HG03575 (cell line): ENCODE data around the gene EPB41L2.

Source experiments
- ATAC-seq: cut with Tn5 transposase; IDR thresholded peaks from one replicate; pipeline ENCODE4 v1.9.1; 2021; ENCODE audit not compliant: unreplicated experiment, insufficient number of reproducible peaks, low FRiP score; ENCODE audit errors: extremely low read depth

The EPB41L2 gene

DNA sequence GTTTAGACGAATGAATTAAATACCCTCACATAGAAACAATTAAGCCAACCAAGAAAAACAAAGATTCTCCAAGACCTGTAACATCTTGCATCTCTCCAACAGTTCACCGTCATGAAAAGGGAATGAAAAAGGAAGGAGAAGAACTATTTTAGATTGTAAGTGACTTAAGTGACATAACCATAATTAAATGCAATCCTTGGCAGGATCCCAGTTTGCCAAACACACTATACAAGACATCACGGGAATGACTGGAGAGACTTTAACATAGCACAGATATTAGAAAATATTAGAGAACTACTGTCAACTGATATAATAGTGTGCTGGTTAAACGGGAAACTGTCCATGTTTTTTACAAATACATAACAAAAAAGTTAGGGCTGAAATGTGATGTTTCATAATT, 22.2 kb downstream of the EPB41L2 start:
- no peak for ATAC-seq

DNA sequence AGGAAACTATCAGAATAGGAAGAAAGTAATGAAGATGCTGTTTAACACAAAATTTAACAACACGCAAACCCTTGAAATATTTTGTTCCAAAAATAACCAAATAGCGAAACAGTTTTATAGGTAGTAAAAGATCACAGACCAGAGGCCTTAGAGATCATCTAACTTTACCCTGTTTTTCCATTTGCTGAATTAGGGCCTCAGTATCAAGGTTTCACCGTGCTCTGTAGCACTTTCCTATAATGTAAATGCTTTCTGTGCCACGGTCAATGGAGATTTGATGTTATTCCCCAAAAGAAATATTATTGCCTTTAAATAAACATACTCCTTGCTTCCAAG, 23.7 kb downstream of the EPB41L2 start:
- ATAC-seq, result no peak

GRCh38 chr6:131038597-131039344, 24.3 kb downstream of the EPB41L2 start:
- ATAC-seq, result no peak

- ATAC-seq, result no peak
Observed at GRCh38 chr6:131037194-131037897, 25.7 kb downstream of the EPB41L2 start.

DNA sequence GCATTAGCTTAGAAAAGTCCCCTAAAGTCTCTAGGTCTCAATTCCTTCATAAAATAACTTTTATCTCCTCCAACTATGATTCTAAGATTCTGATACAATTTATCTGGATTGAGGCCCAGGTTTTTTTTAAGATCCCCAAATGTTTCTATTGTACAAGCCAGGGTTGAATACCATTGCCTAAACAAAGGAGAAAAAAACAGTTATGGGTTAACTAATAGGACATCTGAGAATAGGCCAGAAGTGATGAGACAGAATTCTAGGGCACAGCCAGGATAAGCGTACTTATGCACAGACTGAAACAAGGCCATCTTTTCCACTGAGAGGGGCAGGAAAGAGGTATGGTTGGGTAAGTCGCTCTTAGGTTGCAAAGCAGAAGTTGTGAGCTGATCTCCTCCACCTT, 26.4 kb downstream of the EPB41L2 start:
- ATAC-seq, result no peak

DNA sequence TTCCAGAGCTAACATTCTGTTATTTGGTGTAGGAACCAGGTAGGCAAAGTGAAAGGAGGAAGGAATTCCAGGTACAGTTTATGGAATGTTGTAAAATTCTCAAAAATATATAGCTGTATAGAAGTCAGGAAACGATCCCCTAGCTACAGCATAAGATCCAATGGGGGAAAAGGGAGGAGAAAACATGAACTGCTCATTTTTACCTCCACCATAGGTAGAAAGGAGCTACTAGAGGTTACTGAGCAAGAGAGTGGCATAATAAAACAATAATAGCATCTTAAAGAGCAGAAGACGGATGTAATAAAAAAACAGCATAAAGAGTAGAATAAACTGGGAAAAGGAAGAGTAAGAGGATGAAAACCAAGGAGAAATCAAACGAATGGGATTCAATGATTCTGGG, 26.9 kb downstream of the EPB41L2 start:
- no peak for ATAC-seq

DNA sequence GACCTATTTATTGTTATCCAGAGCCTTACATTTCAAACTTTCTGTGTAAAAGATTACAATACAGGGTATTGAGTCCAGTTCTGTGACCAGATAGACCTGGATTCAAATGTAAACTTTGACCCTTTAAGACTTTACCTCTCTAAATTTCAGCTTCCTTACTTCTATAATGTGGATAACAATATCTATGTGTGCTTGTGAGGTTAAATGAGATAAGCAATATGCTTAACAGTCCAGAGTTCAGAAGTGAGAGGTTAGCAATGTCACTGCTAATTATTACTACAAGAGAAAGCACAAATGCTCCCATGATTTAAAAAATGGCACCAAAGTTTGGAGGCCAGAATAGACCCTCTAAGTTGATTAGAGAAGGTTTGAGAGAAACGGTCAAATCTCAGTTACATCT, 27.5 kb downstream of the EPB41L2 start:
- ATAC-seq, result no peak

DNA sequence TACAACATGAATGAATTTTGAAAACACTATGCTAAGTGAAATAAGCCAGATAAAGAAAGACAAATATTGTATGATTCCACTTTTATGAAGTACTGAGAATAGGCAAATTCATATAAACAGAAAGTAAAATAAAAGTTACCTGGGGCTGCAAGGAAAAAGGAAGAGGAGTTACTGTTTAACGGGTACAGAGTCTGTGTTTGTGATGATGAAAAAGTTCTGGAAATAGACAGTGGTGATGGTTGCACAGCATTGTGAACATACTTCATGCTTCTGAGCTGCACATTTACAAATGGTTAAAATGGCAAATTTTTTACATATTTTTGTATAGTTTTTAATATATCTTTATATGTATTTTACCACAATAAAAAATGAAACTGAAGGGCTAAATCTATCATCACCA, 29.4 kb downstream of the EPB41L2 start:
- no peak for ATAC-seq

DNA sequence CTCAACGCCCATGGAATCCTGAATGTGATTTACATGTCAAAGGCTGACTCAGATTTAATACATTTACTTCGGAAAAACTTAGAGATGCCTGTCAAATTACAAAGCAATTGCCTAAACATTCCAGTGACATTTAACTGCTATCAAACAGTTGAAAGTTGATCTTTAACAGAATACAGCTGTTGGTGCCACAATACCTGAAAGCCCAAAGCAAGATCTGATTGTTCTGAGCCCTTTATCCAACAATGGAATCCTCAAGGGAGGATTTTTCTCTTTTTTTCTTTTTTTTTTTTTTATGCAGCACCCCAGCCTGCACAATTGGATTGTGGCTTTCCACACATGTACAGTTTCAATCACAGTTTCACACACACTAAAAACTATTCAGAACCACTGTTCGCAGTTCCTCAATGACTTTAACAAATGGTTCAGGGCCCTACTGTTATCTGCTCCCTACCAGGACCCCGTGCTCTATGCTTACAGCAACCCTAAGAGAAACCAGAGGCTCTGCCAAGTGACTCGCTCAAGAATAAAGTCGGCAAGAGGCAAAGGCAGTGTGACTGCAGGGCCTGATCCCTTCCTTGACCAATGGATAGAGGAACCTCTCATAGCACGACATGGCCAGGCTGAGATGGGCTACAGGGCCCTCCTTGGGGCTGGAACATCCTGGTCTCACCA, 33.3 kb downstream of the EPB41L2 start:
- ATAC-seq, result peak; percentile 84

GRCh38 chr6:131027326-131027725, 35.7 kb downstream of the EPB41L2 start:
- no peak for ATAC-seq

DNA sequence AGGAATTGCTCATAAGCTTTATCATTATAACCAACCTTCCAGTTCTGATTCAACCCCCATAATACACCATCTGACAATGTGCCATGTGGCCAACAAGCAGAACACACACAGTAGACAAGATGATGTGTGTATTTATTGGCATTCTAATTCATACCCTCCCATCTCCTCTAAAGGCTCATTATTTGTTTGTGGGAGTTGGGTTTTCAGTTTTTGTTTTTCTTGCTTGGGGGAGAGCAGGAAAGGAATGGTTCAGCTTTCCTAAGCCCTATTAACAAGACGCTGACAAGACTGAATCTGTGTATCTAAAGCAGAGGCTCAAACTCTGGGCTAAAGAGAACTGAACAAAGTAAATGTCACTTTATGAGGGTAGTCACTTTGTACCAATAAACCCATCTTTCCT, 36.8 kb downstream of the EPB41L2 start:
- no peak for ATAC-seq

GRCh38 chr6:131024565-131024964, 38.5 kb downstream of the EPB41L2 start:
- ATAC-seq, result no peak

GRCh38 chr6:131023834-131024504, 39.1 kb downstream of the EPB41L2 start:
- ATAC-seq, result no peak

DNA sequence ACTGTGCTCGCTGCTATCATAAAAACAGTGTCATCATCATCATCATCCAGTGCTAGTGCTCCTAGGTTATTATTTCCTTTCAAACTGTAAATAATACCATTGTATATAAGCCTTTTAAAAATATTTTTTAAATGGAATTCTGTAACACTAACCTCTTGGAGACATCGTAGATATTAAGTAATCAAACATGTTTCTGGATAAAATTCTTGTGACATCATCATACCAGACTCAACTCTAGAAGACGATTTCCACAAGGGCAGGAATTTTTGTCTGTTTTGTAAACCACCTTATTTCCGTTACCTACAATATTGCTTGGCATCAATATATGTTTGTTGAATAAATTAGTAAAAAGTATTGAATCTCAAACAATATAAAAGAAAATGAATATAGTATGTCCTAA, 40.4 kb downstream of the EPB41L2 start:
- no peak for ATAC-seq

- ATAC-seq, result no peak
Observed at GRCh38 chr6:131017962-131018361, 45.1 kb downstream of the EPB41L2 start.

GRCh38 chr6:131015630-131016263, 47.3 kb downstream of the EPB41L2 start:
- ATAC-seq, result no peak

DNA sequence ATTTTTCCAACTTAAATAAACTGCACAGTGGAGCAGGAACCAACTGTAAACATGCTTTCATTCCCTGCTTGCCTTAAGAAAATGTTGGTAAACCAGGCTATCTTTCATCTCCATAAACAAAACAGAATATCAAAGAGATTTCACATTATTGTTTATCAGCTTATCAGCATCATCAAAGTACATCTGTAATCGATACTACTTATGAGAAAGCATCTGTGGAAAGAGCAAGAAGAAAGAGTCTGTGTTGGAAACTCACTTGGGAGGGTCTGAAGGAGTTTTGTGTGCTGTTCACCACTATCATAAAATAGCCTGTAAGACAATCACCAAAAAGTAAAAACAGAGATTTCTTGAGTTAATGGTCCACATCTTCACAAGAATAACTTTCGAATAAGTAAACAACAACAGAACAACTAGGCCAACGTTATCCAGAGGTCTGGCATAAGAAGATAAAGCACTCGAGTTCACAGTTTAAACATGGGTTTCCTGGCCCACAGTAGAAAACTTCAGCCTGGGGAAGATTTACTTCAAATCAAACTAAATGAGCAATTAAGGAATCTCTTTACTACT, 47.9 kb downstream of the EPB41L2 start:
- ATAC-seq, result no peak

DNA sequence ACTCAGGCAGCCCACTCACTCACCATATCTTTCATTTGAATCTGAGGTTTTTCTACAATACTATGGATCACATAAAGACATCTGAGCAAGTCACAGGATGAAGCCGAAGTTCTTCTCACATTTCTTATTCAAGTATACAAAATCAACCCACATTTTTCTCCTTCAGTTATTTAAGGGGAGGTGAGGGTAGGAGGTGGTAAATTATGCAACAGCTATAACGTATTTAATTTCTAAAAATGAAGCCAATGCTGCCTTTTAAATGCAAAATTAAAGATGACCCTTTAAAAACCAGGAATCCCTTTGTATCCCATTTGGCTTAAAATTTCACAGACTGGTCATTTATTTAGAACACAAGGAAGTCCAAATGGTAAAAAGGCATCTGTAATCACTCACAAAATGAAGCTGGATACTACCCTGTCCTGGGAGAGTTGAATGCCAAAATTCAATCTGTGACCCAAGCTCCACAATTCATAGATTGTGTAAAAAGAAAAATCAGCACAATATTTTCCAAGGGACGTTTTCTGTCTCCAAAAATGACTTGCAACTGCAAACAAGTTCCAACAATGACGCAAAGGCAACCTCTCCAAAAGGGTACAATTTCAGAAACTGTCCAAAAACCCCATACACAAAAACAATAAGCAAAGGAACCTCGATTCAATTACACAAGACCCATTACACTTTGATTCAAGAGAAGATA, 48.8 kb downstream of the EPB41L2 start:
- ATAC-seq, result no peak
